H9 (cell line): Measurements from ENCODE around the gene LRRC34. TPM values are rescaled to one million over a fixed set of nuclear protein-coding genes. Genes with fewer than 3 reads are reported as not detected.

Experiments used
- DNase-seq: peaks from one replicate; pipeline ENCODE4 v3.0.0-alpha.2; 2017
- H2AFZ ChIP-seq: one replicate; pipeline ENCODE4 v1.6.1; 2013; ENCODE audit warnings: mild to moderate bottlenecking, low read length, control low read depth, moderate library complexity
- H2AK5ac ChIP-seq: 2 replicates; pipeline ENCODE4 v1.6.1; 2013; ENCODE audit warnings: low read length, control low read depth, mixed read lengths; ENCODE audit not compliant: insufficient read length
- H2BK120ac ChIP-seq: one replicate; pipeline ENCODE4 v1.6.1; 2013; ENCODE audit warnings: low read depth, mild to moderate bottlenecking, low read length, control low read depth, inconsistent platforms; ENCODE audit not compliant: poor library complexity, severe bottlenecking
- H2BK12ac ChIP-seq: 2 replicates; pipeline ENCODE4 v1.6.1; 2013; ENCODE audit warnings: low read length, control low read depth, mixed read lengths, low read depth; ENCODE audit not compliant: insufficient read length
- H2BK15ac ChIP-seq: 2 replicates; pipeline ENCODE4 v1.6.1; 2013; ENCODE audit warnings: low read depth, low read length, control low read depth
- H2BK20ac ChIP-seq: one replicate; pipeline ENCODE4 v1.6.1; 2013; ENCODE audit warnings: low read depth, mild to moderate bottlenecking, low read length, control low read depth, inconsistent platforms; ENCODE audit not compliant: poor library complexity, severe bottlenecking
- H2BK5ac ChIP-seq: 2 replicates; pipeline ENCODE4 v1.6.1; 2013; ENCODE audit warnings: low read length, control low read depth, mixed read lengths; ENCODE audit not compliant: insufficient read length
- H3K14ac ChIP-seq: 2 replicates; pipeline ENCODE4 v1.6.1; 2013; ENCODE audit warnings: low read length, control low read depth; ENCODE audit not compliant: insufficient read depth
- H3K18ac ChIP-seq: 2 replicates; pipeline ENCODE4 v1.6.1; 2013; ENCODE audit warnings: low read depth, mild to moderate bottlenecking, mixed read lengths, low read length, control low read depth; ENCODE audit not compliant: insufficient read length
- H3K23ac ChIP-seq: 2 replicates; pipeline ENCODE4 v1.6.1; 2013; ENCODE audit warnings: low read length, control low read depth, mixed read lengths, low read depth; ENCODE audit not compliant: insufficient read length
- H3K23me2 ChIP-seq: 2 replicates; pipeline ENCODE4 v1.6.1; 2013; ENCODE audit warnings: low read depth, mild to moderate bottlenecking, mixed read lengths, low read length, control low read depth; ENCODE audit not compliant: insufficient read length, poor library complexity, severe bottlenecking
- H3K27ac ChIP-seq: 2 replicates; pipeline ENCODE4 v1.5.1; 2013; ENCODE audit warnings: low read length, control low read depth, mixed read lengths, low read depth; ENCODE audit not compliant: insufficient read length
- H3K27me3 ChIP-seq: 2 replicates; pipeline ENCODE4 v1.6.1; 2013; ENCODE audit warnings: low read length, control low read depth, inconsistent platforms; ENCODE audit not compliant: insufficient read depth
- H3K4ac ChIP-seq: 2 replicates; pipeline ENCODE4 v1.6.1; 2013; ENCODE audit warnings: low read depth, mild to moderate bottlenecking, control low read depth, inconsistent platforms, low read length, moderate library complexity
- H3K4me1 ChIP-seq: 2 replicates; pipeline ENCODE4 v1.6.1; 2013; ENCODE audit warnings: low read length, control low read depth, inconsistent platforms; ENCODE audit not compliant: insufficient read depth
- H3K4me2 ChIP-seq: 2 replicates; pipeline ENCODE4 v1.6.1; 2013; ENCODE audit warnings: low read length, control low read depth, mixed read lengths; ENCODE audit not compliant: insufficient read length, insufficient read depth
- H3K56ac ChIP-seq: 2 replicates; pipeline ENCODE4 v1.6.1; 2013; ENCODE audit warnings: low read depth, mild to moderate bottlenecking, mixed read lengths, low read length, control low read depth; ENCODE audit not compliant: insufficient read length
- H3K79me1 ChIP-seq: 2 replicates; pipeline ENCODE4 v1.6.1; 2013; ENCODE audit warnings: low read depth, mild to moderate bottlenecking, moderate library complexity, low read length, control low read depth, inconsistent platforms; ENCODE audit not compliant: insufficient read depth, poor library complexity, severe bottlenecking
- H3K79me2 ChIP-seq: 2 replicates; pipeline ENCODE4 v1.6.1; 2013; ENCODE audit warnings: low read length, control low read depth, inconsistent platforms; ENCODE audit not compliant: insufficient read depth
- H3K9ac ChIP-seq: 2 replicates; pipeline ENCODE4 v1.6.1; 2013; ENCODE audit warnings: low read length, control low read depth, mixed read lengths; ENCODE audit not compliant: insufficient read length; ENCODE audit errors: extremely low read depth
- H3K9me3 ChIP-seq: one replicate; pipeline ENCODE4 v1.6.1; 2013; ENCODE audit warnings: low read depth, low read length, inconsistent platforms; ENCODE audit not compliant: control insufficient read depth
- H3T11ph ChIP-seq: one replicate; pipeline ENCODE4 v1.6.1; 2013; ENCODE audit warnings: mild to moderate bottlenecking, low read length, control low read depth, inconsistent platforms
- H4K20me1 ChIP-seq: one replicate; pipeline ENCODE4 v1.6.1; 2013; ENCODE audit not compliant: control insufficient read depth, insufficient read length, insufficient read depth
- H4K5ac ChIP-seq: 2 replicates; pipeline ENCODE4 v1.6.1; 2013; ENCODE audit warnings: low read depth, mild to moderate bottlenecking, mixed read lengths, low read length, control low read depth; ENCODE audit not compliant: insufficient read length
- H4K8ac ChIP-seq: replicated peaks from 2 replicates; pipeline ENCODE4 v1.6.1; 2013; ENCODE audit warnings: low read length, control low read depth, mixed read lengths, low read depth; ENCODE audit not compliant: insufficient read length
- H4K91ac ChIP-seq: 2 replicates; pipeline ENCODE4 v1.6.1; 2013; ENCODE audit warnings: low read depth, mild to moderate bottlenecking, moderate library complexity, mixed read lengths, low read length, control low read depth; ENCODE audit not compliant: insufficient read length
- H3K27ac Mint-ChIP-seq, 3 experiments: 2 replicates in 2 of 3; 3 replicates in 1 of 3; pipeline ENCODE4 v1.8.0; 2020 to 2021; ENCODE audit warnings: mixed read lengths in 3 of 3, mild to moderate bottlenecking in 1 of 3, moderate library complexity in 1 of 3
- H3K27me3 Mint-ChIP-seq: 2 replicates; pipeline ENCODE4 v1.8.0; 2021; ENCODE audit warnings: low read depth, mild to moderate bottlenecking, moderate library complexity, mixed read lengths
- H3K36me3 Mint-ChIP-seq, 3 experiments: 2 replicates in 2 of 3; 3 replicates in 1 of 3; pipeline ENCODE4 v1.8.0; 2020 to 2021; ENCODE audit warnings: low read depth in 3 of 3, mixed read lengths in 3 of 3; ENCODE audit not compliant: insufficient read depth in 1 of 3
- H3K4me1 Mint-ChIP-seq, 2 experiments: 2 replicates each; pipeline ENCODE4 v1.8.0; 2020; ENCODE audit warnings: mixed read lengths in 2 of 2
- H3K4me3 Mint-ChIP-seq, 2 experiments: 2 replicates in 1 of 2; 3 replicates in 1 of 2; pipeline ENCODE4 v1.8.0; 2020 to 2021; ENCODE audit warnings: mild to moderate bottlenecking in 2 of 2, mixed read lengths in 2 of 2, moderate library complexity in 1 of 2
- H3K9me3 Mint-ChIP-seq, 2 experiments: 2 replicates in 1 of 2; 3 replicates in 1 of 2; pipeline ENCODE4 v1.8.0; 2020; ENCODE audit warnings: mild to moderate bottlenecking in 2 of 2, mixed read lengths in 2 of 2, moderate library complexity in 1 of 2
- CTCF ChIP-seq: fragments of 200-600 bp; sonication (generic); conservative IDR thresholded peaks from 3 replicates; pipeline ENCODE4 v1.8.0; 2021; ENCODE audit warnings: antibody characterized with exemption, mild to moderate bottlenecking
- WGBS: extraction: QIAGEN DNeasy Blood & Tissue Kit; methylation state at CpG from one replicate; pipeline ENCODE4 v1.1.7; 2013; ENCODE audit warnings: missing lambda C conversion rate, low lambda C conversion rate, mixed read lengths; ENCODE audit not compliant: insufficient read length; ENCODE audit errors: extremely low coverage; 5-methylcytosine and 5-hydroxymethylcytosine counted together
- total RNA-seq: library from RNA; stranded (reverse); gene quantifications from 2 replicates; pipeline ENCODE4 v1.2.1, GENCODE V29; 2021

LRRC34 gene
- total RNA-seq, 1 experiment from 2014 or later = 4.6 TPM

DNA sequence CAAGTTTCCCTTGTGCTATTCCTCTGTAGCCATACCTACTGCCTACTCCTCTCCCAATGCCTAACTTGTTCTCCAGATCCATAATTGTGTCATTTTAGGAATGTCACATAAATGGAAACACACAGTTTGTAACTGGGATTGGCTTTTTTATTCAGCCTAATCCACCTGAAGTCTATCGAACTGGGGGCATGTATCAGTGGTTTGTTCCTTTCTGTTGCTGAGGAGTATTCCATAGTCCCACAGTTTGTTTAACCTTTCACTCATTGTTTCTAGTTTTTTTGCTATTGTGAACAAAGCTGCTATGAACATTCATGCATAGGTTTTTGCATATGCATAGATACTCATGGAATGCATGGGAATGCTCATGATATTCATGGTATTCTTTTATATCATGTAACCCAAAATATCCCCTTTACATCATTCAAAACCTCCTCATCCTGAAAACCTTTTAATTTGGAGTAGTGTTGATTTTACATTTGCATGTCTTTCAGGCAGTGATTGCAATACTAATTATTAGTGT is 25.9 kb upstream of the LRRC34 start:
- Histone ChIP-seq H3K27me3 (no peaks in the 10 kb centered on the region), H3K4me1 (no peaks in the 10 kb centered on the region), H3K4ac (no peak overlapping the region), H2AK5ac (no peak overlapping the region), H2BK120ac (no peak overlapping the region), H3K79me1 (no peaks in the 10 kb centered on the region), H3K18ac (no peak overlapping the region), H3K23ac (no peak overlapping the region), H2BK12ac (no peak overlapping the region), H4K5ac (no peak overlapping the region), H2BK5ac (no peak overlapping the region), H4K8ac (no peak overlapping the region), H3T11ph (no peak overlapping the region), H4K91ac (no peak overlapping the region), H2BK20ac (no peak overlapping the region), H3K27ac (no peak overlapping the region), H3K23me2 (no peaks in the 10 kb centered on the region), H3K9me3 (no peaks in the 10 kb centered on the region), H2BK15ac (no peak overlapping the region), H3K4me2 (no peak overlapping the region), H3K56ac (no peak overlapping the region), H2AFZ (no peak overlapping the region), H3K9ac (no peak overlapping the region), H3K79me2 (no peaks in the 10 kb centered on the region), H3K14ac (no peak overlapping the region), H4K20me1 (no peaks in the 10 kb centered on the region)
- no peaks in the 10 kb centered on the region for H3K27me3 Mint-ChIP-seq
- H3K36me3 Mint-ChIP-seq = no peaks in the 10 kb centered on the region
- H3K9me3 Mint-ChIP-seq = no peaks in the 10 kb centered on the region
- no CpG with 5 or more reads among the region's 1 CpG for WGBS
- TF ChIP-seq CTCF = no peak
- H3K27ac Mint-ChIP-seq = no peak overlapping the region
- no peak overlapping the region for H3K4me3 Mint-ChIP-seq
- H3K4me1 Mint-ChIP-seq = peaks cover 7 to 11% of the 10 kb centered on the region in 2 experiments
- DNase-seq = no peak
